ENCODE measurements around the gene CAMTA1. TPM values are rescaled to one million over a fixed set of nuclear protein-coding genes. Genes with fewer than 3 reads are reported as not detected.

Gene CAMTA1
- total RNA-seq, 1 donor from 2014 or later, result 63.8 TPM

DNA sequence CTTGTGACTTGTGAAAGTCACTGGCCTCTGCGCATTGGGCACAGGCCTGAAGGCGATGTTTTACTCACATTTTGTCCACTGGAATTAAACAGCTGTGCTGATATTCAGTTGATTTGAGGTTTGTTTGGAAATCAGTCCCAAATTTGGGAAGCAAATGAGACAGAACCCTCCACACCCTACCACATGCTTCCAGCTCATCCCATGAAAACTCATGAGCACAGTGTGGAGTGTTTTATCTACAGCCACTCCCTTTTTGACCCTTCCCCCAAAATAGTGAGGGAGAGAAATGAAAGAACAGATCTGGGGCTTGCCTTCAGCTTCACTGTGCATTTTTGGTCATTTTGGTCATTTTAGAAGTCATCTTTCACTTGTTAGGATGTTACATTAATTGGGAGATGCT lies 101.3 kb downstream of the CAMTA1 start:
- TF ChIP-seq, protein P1, sequence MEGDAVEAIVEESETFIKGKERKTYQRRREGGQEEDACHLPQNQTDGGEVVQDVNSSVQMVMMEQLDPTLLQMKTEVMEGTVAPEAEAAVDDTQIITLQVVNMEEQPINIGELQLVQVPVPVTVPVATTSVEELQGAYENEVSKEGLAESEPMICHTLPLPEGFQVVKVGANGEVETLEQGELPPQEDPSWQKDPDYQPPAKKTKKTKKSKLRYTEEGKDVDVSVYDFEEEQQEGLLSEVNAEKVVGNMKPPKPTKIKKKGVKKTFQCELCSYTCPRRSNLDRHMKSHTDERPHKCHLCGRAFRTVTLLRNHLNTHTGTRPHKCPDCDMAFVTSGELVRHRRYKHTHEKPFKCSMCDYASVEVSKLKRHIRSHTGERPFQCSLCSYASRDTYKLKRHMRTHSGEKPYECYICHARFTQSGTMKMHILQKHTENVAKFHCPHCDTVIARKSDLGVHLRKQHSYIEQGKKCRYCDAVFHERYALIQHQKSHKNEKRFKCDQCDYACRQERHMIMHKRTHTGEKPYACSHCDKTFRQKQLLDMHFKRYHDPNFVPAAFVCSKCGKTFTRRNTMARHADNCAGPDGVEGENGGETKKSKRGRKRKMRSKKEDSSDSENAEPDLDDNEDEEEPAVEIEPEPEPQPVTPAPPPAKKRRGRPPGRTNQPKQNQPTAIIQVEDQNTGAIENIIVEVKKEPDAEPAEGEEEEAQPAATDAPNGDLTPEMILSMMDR (IDR thresholded peaks at IDR 0.05), result no peak
- DNase-seq (ENCODE audit: low spot score), result no peak
- Mint-ChIP-seq H3K9me3 (ENCODE audit: low read depth) (no peaks in the 10 kb centered on the region), H3K4me3 (ENCODE audit: unreplicated experiment) (no peak overlapping the region), H3K27ac (ENCODE audit: unreplicated experiment) (no peak overlapping the region), H3K36me3 (ENCODE audit: low read depth) (no peaks in the 10 kb centered on the region), H3K27me3 (ENCODE audit: low read depth) (no peaks in the 10 kb centered on the region), H3K4me1 (ENCODE audit: low read depth) (peaks cover 22% of the 10 kb centered on the region)

DNA sequence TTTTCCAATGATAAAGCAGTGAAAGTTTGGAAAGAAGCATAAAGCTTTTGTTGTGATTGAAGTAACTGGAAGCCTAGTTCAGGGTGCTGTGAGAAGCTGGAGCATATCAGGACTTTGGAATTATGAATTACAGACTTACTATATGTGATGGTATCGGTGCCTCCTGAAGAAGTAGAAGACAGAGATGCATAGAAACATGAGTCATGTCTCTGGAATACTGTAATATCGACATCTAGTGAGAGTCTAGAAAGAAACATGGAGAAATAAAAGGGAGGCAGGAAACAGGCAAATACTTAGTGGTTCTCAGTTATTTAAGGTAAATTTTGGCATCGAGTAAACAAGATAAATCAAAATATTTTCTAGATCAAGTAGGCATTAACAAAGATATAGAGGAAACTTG lies 103.0 kb downstream of the CAMTA1 start:
- H3K36me3 Mint-ChIP-seq (ENCODE audit: low read depth), result no peaks in the 10 kb centered on the region
- H3K27me3 Mint-ChIP-seq (ENCODE audit: low read depth), result no peaks in the 10 kb centered on the region
- DNase-seq (ENCODE audit: low spot score), result no peak
- H3K4me1 Mint-ChIP-seq (ENCODE audit: low read depth), result peaks cover 20% of the 10 kb centered on the region
- H3K4me3 Mint-ChIP-seq (ENCODE audit: unreplicated experiment), result no peak overlapping the region
- peak overlapping the region; percentile 49 for H3K27ac Mint-ChIP-seq (ENCODE audit: unreplicated experiment)
- TF ChIP-seq, protein P1 (IDR thresholded peaks at IDR 0.05), result peak; percentile 57
- no peaks in the 10 kb centered on the region for H3K9me3 Mint-ChIP-seq (ENCODE audit: low read depth)

DNA sequence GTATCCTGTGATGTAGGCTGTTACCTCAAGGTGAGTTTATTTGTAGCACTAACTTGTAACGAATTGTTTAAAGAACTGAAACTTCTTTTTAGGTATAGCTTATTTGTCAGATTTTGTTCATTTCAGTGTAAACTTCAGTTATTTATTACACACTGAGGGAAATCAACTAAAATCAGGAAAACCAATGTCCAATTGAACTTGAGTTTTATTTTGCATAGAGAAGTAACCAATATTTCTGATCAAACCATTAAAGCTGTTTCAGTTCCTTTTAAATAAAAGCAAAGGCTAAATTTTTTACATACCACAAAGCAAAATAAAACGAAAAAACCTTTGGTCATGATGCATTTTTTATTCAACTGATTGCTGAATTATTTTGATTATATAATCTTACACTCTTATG lies 103.6 kb downstream of the CAMTA1 start:
- Mint-ChIP-seq H3K27ac (ENCODE audit: unreplicated experiment) (no peak overlapping the region), H3K36me3 (ENCODE audit: low read depth) (no peaks in the 10 kb centered on the region), H3K4me3 (ENCODE audit: unreplicated experiment) (no peak overlapping the region), H3K9me3 (ENCODE audit: low read depth) (no peaks in the 10 kb centered on the region), H3K4me1 (ENCODE audit: low read depth) (peaks cover 20% of the 10 kb centered on the region), H3K27me3 (ENCODE audit: low read depth) (no peaks in the 10 kb centered on the region)
- TF ChIP-seq, protein P1 (IDR thresholded peaks at IDR 0.05), result no peak
- no peak for DNase-seq (ENCODE audit: low spot score)

DNA sequence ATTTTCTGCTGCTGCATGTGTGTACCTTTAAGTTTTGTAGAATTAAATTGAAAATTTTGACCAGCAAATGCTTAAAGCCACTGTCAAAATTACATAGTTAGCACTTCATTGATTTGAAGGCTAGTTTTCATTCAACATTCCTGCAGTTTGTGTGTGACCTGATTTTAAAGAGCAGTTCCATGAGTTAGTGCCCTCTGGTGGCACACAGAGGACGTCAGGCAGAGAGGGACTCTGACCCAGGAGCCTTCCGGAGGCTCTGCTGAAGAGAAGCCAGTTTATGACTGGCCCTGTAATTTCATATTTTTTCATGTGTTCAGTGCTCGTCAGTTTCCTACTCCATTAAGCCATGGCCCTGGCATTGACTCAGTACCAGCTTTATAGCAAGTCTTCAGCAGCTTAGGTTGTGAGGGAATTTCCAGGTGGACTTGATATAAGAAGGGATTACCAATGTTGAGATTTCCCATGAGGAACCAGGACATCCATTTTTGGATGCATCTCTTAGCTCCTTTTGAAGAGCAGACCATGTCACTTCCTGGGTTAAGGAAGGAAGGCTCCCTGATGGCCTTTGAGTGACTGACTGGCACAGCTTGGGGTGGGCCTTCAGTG lies 104.7 kb downstream of the CAMTA1 start:
- H3K36me3 Mint-ChIP-seq (ENCODE audit: low read depth), result no peaks in the 10 kb centered on the region

DNA sequence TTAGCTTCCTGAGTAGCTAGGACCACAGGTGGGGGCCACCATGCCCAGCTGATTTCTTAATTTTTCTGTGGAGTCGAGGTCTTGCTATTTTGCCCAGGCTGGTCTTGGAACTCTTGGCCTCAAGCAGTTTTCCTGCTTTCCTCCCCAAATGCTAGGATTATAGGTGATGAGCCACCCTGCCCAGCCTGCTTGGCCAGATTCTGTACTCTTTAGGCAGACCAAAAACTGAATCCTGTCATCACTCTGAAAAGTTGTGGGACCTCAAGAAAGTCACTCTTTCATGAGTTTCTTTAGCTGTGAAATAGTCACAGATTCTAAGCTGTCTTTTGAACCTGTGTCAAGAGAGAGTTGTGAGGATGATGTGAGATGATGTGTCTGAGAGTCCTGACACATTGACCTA lies 105.4 kb downstream of the CAMTA1 start:
- TF ChIP-seq, protein P1 (IDR thresholded peaks at IDR 0.05), result no peak
- no peaks in the 10 kb centered on the region for H3K9me3 Mint-ChIP-seq (ENCODE audit: low read depth)
- H3K36me3 Mint-ChIP-seq (ENCODE audit: low read depth), result no peaks in the 10 kb centered on the region
- no peak overlapping the region for H3K4me3 Mint-ChIP-seq (ENCODE audit: unreplicated experiment)
- peaks cover 14% of the 10 kb centered on the region for H3K4me1 Mint-ChIP-seq (ENCODE audit: low read depth)
- no peak overlapping the region for H3K27ac Mint-ChIP-seq (ENCODE audit: unreplicated experiment)
- H3K27me3 Mint-ChIP-seq (ENCODE audit: low read depth), result no peaks in the 10 kb centered on the region
- DNase-seq (ENCODE audit: low spot score), result no peak

More for the DNA sequence above, 104.7 kb downstream of the CAMTA1 start:
- no peak overlapping the region for H3K27ac Mint-ChIP-seq (ENCODE audit: unreplicated experiment)
- TF ChIP-seq, protein P1 (IDR thresholded peaks at IDR 0.05), result peak; percentile 96
- H3K4me3 Mint-ChIP-seq (ENCODE audit: unreplicated experiment), result no peak overlapping the region
- H3K27me3 Mint-ChIP-seq (ENCODE audit: low read depth), result no peaks in the 10 kb centered on the region
- DNase-seq (ENCODE audit: low spot score), result no peak
- H3K9me3 Mint-ChIP-seq (ENCODE audit: low read depth), result no peaks in the 10 kb centered on the region
- H3K4me1 Mint-ChIP-seq (ENCODE audit: low read depth), result peaks cover 14% of the 10 kb centered on the region
